Fibroblast of lung (primary cell): ENCODE data around the gene EYA2. TPM values are rescaled to one million over a fixed set of nuclear protein-coding genes. Genes with fewer than 3 reads are reported as not detected.

Experiments
- DNase-seq, 2 donors: peaks; one replicate each; pipeline versions ENCODE4 v3.0.0 to v3.0.0-alpha.2; 2010; ENCODE audit warnings: low read depth in 2 of 2
- H2AFZ ChIP-seq: 2 replicates; pipeline ENCODE4 v1.5.1; 2012; ENCODE audit warnings: low read length, control low read depth, inconsistent platforms
- H3K27ac ChIP-seq: 2 replicates; pipeline ENCODE4 v1.5.1; 2011; ENCODE audit warnings: low read length, control low read depth; ENCODE audit not compliant: insufficient read depth
- H3K27me3 ChIP-seq: 2 replicates; pipeline ENCODE4 v1.5.1; 2011; ENCODE audit warnings: mild to moderate bottlenecking, low read length; ENCODE audit not compliant: control insufficient read depth, insufficient read depth
- H3K36me3 ChIP-seq: 2 replicates; pipeline ENCODE4 v1.5.1; 2011; ENCODE audit warnings: low read length; ENCODE audit not compliant: control insufficient read depth, insufficient read depth
- H3K4me1 ChIP-seq: 2 replicates; pipeline ENCODE4 v1.5.1; 2011; ENCODE audit warnings: low read length; ENCODE audit not compliant: control insufficient read depth, insufficient read depth; ENCODE audit errors: extremely low read depth
- H3K4me2 ChIP-seq: 2 replicates; pipeline ENCODE4 v1.5.1; 2011; ENCODE audit warnings: low read length, control low read depth; ENCODE audit not compliant: insufficient read depth; ENCODE audit errors: extremely low read depth
- H3K4me3 ChIP-seq, 4 experiments: fragments of 200-600 bp in 1 of 4; sonication (generic) in 1 of 4; replicated peaks in 1 of 4; 2 replicates each; pipeline ENCODE4 v1.5.1; 2011 to 2016; ENCODE audit warnings: low read length in 4 of 4, low read depth in 3 of 4, mild to moderate bottlenecking in 3 of 4, control low read depth in 2 of 4, inconsistent platforms in 1 of 4, mixed read lengths in 1 of 4; ENCODE audit not compliant: insufficient read depth in 1 of 4; ENCODE audit errors: control extremely low read depth in 1 of 4
- H3K79me2 ChIP-seq: 2 replicates; pipeline ENCODE4 v1.5.1; 2012; ENCODE audit warnings: mild to moderate bottlenecking, low read length, inconsistent platforms; ENCODE audit not compliant: control insufficient read depth, insufficient read depth
- H3K9ac ChIP-seq: 2 replicates; pipeline ENCODE4 v1.5.1; 2011; ENCODE audit warnings: mild to moderate bottlenecking, low read length, control low read depth; ENCODE audit not compliant: insufficient read depth
- H3K9me3 ChIP-seq: 2 replicates; pipeline ENCODE4 v1.5.1; 2012; ENCODE audit warnings: low read depth, low read length; ENCODE audit not compliant: control insufficient read depth, insufficient read depth
- H4K20me1 ChIP-seq: 2 replicates; pipeline ENCODE4 v1.5.1; 2011; ENCODE audit warnings: low read length; ENCODE audit not compliant: control insufficient read depth, insufficient read depth; ENCODE audit errors: extremely low read depth
- EZH2 ChIP-seq: IDR thresholded peaks from 2 replicates; pipeline ENCODE4 v1.5.1; 2012; ENCODE audit warnings: low read length, control low read depth, mild to moderate bottlenecking; ENCODE audit errors: missing control alignments
- polyA plus RNA-seq, 2 donors: library from polyadenylated mRNA; depleted of rRNA in 1 of 2; stranded (reverse) in 1 of 2; unstranded in 1 of 2; fragments of >200 nt; gene quantifications; 2 replicates each; pipeline ENCODE4 v1.2.1, GENCODE V29; 2011 to 2012; ENCODE audit warnings: missing spikeins in 1 of 2
- total RNA-seq: library from RNA; depleted of rRNA; stranded (reverse); fragments of >200 nt; gene quantifications from 2 replicates; pipeline ENCODE4 v1.2.1, GENCODE V29; 2014
- TF ChIP-seq, protein P1 (sequence below), 2 donors: IDR thresholded peaks in 1 of 2; conservative IDR thresholded peaks in 1 of 2; 1 replicate in 1 of 2; 2 replicates in 1 of 2; pipeline ENCODE4 v1.5.1; 2011 to 2012; ENCODE audit warnings: low read length in 2 of 2, control low read depth in 1 of 2, inconsistent platforms in 1 of 2, low read depth in 1 of 2, mild to moderate bottlenecking in 1 of 2

Gene EYA2
- total and polyA plus RNA-seq, 2 donors (not counting 1 experiment from before 2014, with no cell fraction given): 0.37 to 1.7 TPM

DNA sequence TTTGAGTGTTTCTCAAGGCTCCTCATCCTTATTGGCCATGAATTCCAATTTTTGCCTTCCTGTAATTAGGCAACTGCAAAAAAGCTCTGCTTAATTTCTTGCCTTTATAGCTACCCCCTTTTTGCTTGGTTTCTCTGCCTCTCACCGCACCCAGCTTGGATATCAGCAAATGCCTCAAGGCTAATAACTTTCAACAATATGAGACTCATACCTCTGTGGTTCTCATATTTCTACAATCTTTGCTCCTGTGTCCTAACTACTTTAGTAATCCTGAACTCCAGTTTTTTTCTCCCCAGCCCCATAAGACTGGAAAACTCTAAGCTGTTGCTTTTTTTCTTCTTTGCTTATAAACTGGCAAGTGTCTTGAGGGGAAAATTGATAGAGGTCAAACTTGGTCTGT lies 88.8 kb downstream of the EYA2 start:
- no peak overlapping the region for H3K9ac ChIP-seq
- H3K9me3 ChIP-seq: no peaks in the 10 kb centered on the region
- H4K20me1 ChIP-seq: no peaks in the 10 kb centered on the region
- no peak for DNase-seq
- no peaks in the 10 kb centered on the region for H3K36me3 ChIP-seq
- no peak overlapping the region for H3K4me2 ChIP-seq
- no peaks in the 10 kb centered on the region for H3K4me1 ChIP-seq
- H3K4me3 ChIP-seq: no peak overlapping the region
- H2AFZ ChIP-seq: no peak overlapping the region
- TF ChIP-seq EZH2: no peak
- TF ChIP-seq, protein P1, sequence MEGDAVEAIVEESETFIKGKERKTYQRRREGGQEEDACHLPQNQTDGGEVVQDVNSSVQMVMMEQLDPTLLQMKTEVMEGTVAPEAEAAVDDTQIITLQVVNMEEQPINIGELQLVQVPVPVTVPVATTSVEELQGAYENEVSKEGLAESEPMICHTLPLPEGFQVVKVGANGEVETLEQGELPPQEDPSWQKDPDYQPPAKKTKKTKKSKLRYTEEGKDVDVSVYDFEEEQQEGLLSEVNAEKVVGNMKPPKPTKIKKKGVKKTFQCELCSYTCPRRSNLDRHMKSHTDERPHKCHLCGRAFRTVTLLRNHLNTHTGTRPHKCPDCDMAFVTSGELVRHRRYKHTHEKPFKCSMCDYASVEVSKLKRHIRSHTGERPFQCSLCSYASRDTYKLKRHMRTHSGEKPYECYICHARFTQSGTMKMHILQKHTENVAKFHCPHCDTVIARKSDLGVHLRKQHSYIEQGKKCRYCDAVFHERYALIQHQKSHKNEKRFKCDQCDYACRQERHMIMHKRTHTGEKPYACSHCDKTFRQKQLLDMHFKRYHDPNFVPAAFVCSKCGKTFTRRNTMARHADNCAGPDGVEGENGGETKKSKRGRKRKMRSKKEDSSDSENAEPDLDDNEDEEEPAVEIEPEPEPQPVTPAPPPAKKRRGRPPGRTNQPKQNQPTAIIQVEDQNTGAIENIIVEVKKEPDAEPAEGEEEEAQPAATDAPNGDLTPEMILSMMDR (conservative IDR thresholded peaks at IDR 0.05 in 1 of 2, IDR thresholded peaks at IDR 0.05 in 1 of 2; ENCODE audit: low read depth in 1 of 2, low read length in 2 of 2): no peak
- H3K79me2 ChIP-seq: no peaks in the 10 kb centered on the region
- H3K27me3 ChIP-seq: no peaks in the 10 kb centered on the region
- H3K27ac ChIP-seq: no peak overlapping the region

DNA sequence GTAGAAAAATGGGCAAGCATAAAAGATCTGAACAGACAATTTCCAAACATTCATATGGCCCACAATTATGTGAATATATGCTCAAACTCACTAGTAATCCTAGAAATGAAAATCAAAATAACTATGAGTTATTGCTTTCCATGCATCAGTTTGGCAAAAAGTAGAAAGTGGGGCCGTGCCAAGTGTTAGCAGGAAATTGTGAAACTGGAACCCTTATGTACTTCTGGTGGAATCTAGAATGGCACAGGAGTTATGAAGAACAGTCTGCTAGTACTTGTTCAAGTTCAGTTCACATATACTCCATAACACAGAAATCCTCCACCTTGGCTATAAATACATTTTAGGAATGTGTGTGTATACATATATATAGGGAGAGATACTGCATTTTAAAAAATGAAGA lies 89.8 kb downstream of the EYA2 start:
- TF ChIP-seq, protein P1 (conservative IDR thresholded peaks at IDR 0.05 in 1 of 2, IDR thresholded peaks at IDR 0.05 in 1 of 2; ENCODE audit: low read depth in 1 of 2, low read length in 2 of 2): no peak
- TF ChIP-seq EZH2: no peak
- Histone ChIP-seq H3K79me2 (no peaks in the 10 kb centered on the region), H3K9ac (no peak overlapping the region), H3K36me3 (no peaks in the 10 kb centered on the region), H3K9me3 (no peaks in the 10 kb centered on the region), H2AFZ (no peak overlapping the region), H3K4me3 (no peak overlapping the region), H3K27ac (no peak overlapping the region), H4K20me1 (no peaks in the 10 kb centered on the region), H3K27me3 (no peaks in the 10 kb centered on the region), H3K4me2 (no peak overlapping the region), H3K4me1 (no peaks in the 10 kb centered on the region)
- peak in 1 of 2 donors; percentile 55 for DNase-seq

DNA sequence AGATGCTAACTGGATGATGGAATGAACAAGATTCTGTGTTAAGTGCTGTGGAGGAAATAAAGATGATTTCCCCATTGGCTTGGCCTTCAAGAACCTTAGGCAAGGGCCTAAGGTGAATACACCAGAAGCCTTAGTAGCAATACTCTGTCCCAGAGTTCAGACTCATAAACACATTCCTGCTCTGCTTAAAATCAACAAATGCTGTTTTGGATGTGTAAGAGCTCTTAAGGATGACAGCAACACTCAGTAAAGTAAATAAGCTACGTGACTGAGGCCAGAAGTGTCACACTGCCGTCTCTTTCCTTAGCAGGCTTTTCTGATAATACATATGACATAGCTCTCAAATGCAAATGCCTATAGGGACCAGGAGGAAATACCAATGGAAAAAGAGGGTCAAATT lies 90.6 kb downstream of the EYA2 start:
- no peaks in the 10 kb centered on the region for H3K36me3 ChIP-seq
- no peak for DNase-seq
- no peaks in the 10 kb centered on the region for H3K27me3 ChIP-seq
- no peak overlapping the region for H3K27ac ChIP-seq
- TF ChIP-seq, protein P1 (conservative IDR thresholded peaks at IDR 0.05 in 1 of 2, IDR thresholded peaks at IDR 0.05 in 1 of 2; ENCODE audit: low read depth in 1 of 2, low read length in 2 of 2): no peak
- TF ChIP-seq EZH2: no peak
- no peak overlapping the region for H3K4me2 ChIP-seq
- H3K9me3 ChIP-seq: no peaks in the 10 kb centered on the region
- H3K9ac ChIP-seq: no peak overlapping the region
- H3K79me2 ChIP-seq: no peaks in the 10 kb centered on the region
- H3K4me3 ChIP-seq: no peak overlapping the region
- no peaks in the 10 kb centered on the region for H3K4me1 ChIP-seq
- no peak overlapping the region for H2AFZ ChIP-seq
- no peaks in the 10 kb centered on the region for H4K20me1 ChIP-seq
